K562 (cell line): ENCODE results near the gene SPAG16. TPM values are rescaled to one million over a fixed set of nuclear protein-coding genes. Genes with fewer than 3 reads are reported as not detected.

ENCODE experiments used
- ATAC-seq: fragments of 200-7000 bp; cut with Tn5 transposase; 3 replicates; pipeline ENCODE4 v1.9.1; 2020; ENCODE audit warnings: moderate library complexity
- BruUV-seq: library from RNA; stranded (reverse); fragments of 400-500 nt; replicated peaks from 2 replicates; lab custom pipeline; 2021; lab: Mats Ljungman, UMichigan
- CTCF ChIA-PET: fragments of 300-600 bp; formaldehyde crosslinking; extraction: SDS; loops from one replicate; lab custom pipeline; 2021; ENCODE audit warnings: low intra/inter-chr PET ratio; lab: Yijun Ruan, JAX
- POLR2A ChIA-PET: fragments of 300-600, 350-650 bp; sonication (Branson Sonifier 250); formaldehyde crosslinking; extraction: SDS; loops from one replicate; lab custom pipeline; 2021; ENCODE audit warnings: antibody characterized with exemption, inconsistent platforms; lab: Yijun Ruan, JAX
- DNase-seq, 4 experiments: peaks; one replicate each; pipeline versions ENCODE4 v3.0.0 to v3.0.0-alpha.2; 2011 to 2018; ENCODE audit warnings: low spot score in 3 of 4, mixed read lengths in 3 of 4; ENCODE audit errors: extremely low read depth in 1 of 4
- FAIRE-seq: peaks from 2 replicates; lab custom pipeline; 2011; peaks lifted over from hg19 to GRCh38; lab: Jason Lieb, UNC
- H2AFZ ChIP-seq: 2 replicates; pipeline ENCODE4 v1.6.0; 2011; ENCODE audit warnings: low read depth, low read length, control low read depth, inconsistent platforms
- H3K27ac ChIP-seq: fragments of 200-600 bp; 3 replicates; pipeline ENCODE4 v1.8.0; 2011; ENCODE audit warnings: low read depth, mild to moderate bottlenecking, control low read depth, inconsistent platforms, low read length, moderate library complexity, mixed read lengths; ENCODE audit errors: extremely low read depth
- H3K27me3 ChIP-seq, 2 experiments: fragments of 300-600 bp in 1 of 2; 2 replicates in 1 of 2; 3 replicates in 1 of 2; pipeline versions ENCODE4 v1.6.0 to v1.8.0; 2011; ENCODE audit warnings: inconsistent platforms in 2 of 2, low read length in 2 of 2, mild to moderate bottlenecking in 1 of 2, mixed read lengths in 1 of 2, moderate library complexity in 1 of 2; ENCODE audit not compliant: control insufficient read depth in 2 of 2, insufficient read depth in 2 of 2
- H3K36me3 ChIP-seq: fragments of 300-600 bp; 3 replicates; pipeline ENCODE4 v1.8.0; 2011; ENCODE audit warnings: mild to moderate bottlenecking, low read length, inconsistent platforms; ENCODE audit not compliant: control insufficient read depth, insufficient read depth
- H3K4me1 ChIP-seq, 2 experiments: fragments of 200-600 bp in 1 of 2; replicated peaks in 1 of 2; 2 replicates in 1 of 2; 3 replicates in 1 of 2; pipeline versions ENCODE4 v1.5.1 to v1.8.0; 2011; ENCODE audit warnings: inconsistent platforms in 2 of 2, low read length in 2 of 2, mild to moderate bottlenecking in 1 of 2, mixed read lengths in 1 of 2, moderate library complexity in 1 of 2; ENCODE audit not compliant: control insufficient read depth in 2 of 2, insufficient read depth in 2 of 2
- H3K4me2 ChIP-seq: 2 replicates; pipeline ENCODE4 v1.6.1; 2011; ENCODE audit warnings: low read length, control low read depth, inconsistent platforms, mixed read lengths; ENCODE audit not compliant: insufficient read depth
- H3K4me3 ChIP-seq: fragments of 200-600 bp; sonication (generic), shearing (Covaris generic); 2 replicates; pipeline ENCODE4 v1.5.1; 2016; ENCODE audit warnings: control low read depth, inconsistent platforms
- H3K79me2 ChIP-seq: fragments of 200-600 bp; 3 replicates; pipeline ENCODE4 v1.8.0; 2011; ENCODE audit warnings: low read length, inconsistent platforms; ENCODE audit not compliant: control insufficient read depth, insufficient read depth
- H3K9ac ChIP-seq, 2 experiments: 2 replicates each; pipeline versions ENCODE4 v1.6.0 to v1.6.1; 2011; ENCODE audit warnings: low read depth in 2 of 2, low read length in 2 of 2, control low read depth in 1 of 2, inconsistent platforms in 1 of 2, mild to moderate bottlenecking in 1 of 2, mixed read lengths in 1 of 2; ENCODE audit not compliant: insufficient read depth in 1 of 2
- H3K9me1 ChIP-seq: one replicate; pipeline ENCODE4 v1.6.0; 2011; ENCODE audit warnings: inconsistent platforms, mild to moderate bottlenecking, low read length, moderate library complexity; ENCODE audit not compliant: control insufficient read depth, insufficient read depth
- H3K9me3 ChIP-seq: replicated peaks from 2 replicates; pipeline ENCODE4 v1.5.1; 2011; ENCODE audit warnings: low read depth, low read length, inconsistent platforms; ENCODE audit not compliant: control insufficient read depth, insufficient read depth
- H4K20me1 ChIP-seq: replicated peaks from 2 replicates; pipeline ENCODE4 v1.6.1; 2011; ENCODE audit warnings: low read length, inconsistent platforms, mixed read lengths; ENCODE audit not compliant: control insufficient read depth, insufficient read depth
- ADNP ChIP-seq: fragments of 200-800 bp; sonication (Bioruptor generic); IDR thresholded peaks from 2 replicates; pipeline ENCODE4 v1.6.1; 2016; ENCODE audit warnings: missing genetic modification characterization, missing compliant biosample characterization
- ATF1 ChIP-seq, 2 experiments: fragments of 450-650 bp in 1 of 2; IDR thresholded peaks; 2 replicates each; pipeline ENCODE4 v1.6.1; 2016; ENCODE audit warnings: missing compliant biosample characterization in 1 of 2, missing genetic modification characterization in 1 of 2
- BCL6 ChIP-seq: fragments of 250-450 bp; sonication (Bioruptor Pico); IDR thresholded peaks from 2 replicates; pipeline ENCODE4 v1.4.0; 2020
- DLX4 ChIP-seq: fragments of 250-450 bp; sonication (Bioruptor Pico); IDR thresholded peaks from 2 replicates; pipeline ENCODE4 v1.6.1; 2021; ENCODE audit warnings: mild to moderate bottlenecking
- GTF2E2 ChIP-seq: fragments of 200-800 bp; sonication (Bioruptor generic); IDR thresholded peaks from 2 replicates; pipeline ENCODE4 v1.6.1; 2016; ENCODE audit warnings: missing genetic modification characterization, missing compliant biosample characterization
- KLF1 ChIP-seq: fragments of 450-650 bp; IDR thresholded peaks from 2 replicates; pipeline ENCODE4 v1.6.1; 2016; ENCODE audit warnings: missing genetic modification characterization, missing compliant biosample characterization
- MCM2 ChIP-seq: fragments of 450-650 bp; IDR thresholded peaks from 2 replicates; pipeline ENCODE4 v1.6.1; 2017; ENCODE audit warnings: low read depth, mild to moderate bottlenecking
- MECOM ChIP-seq: fragments of 250-450 bp; sonication (Bioruptor Pico); IDR thresholded peaks from 2 replicates; pipeline ENCODE4 v1.8.0; 2022; ENCODE audit warnings: inconsistent platforms
- MYBL2 ChIP-seq, 2 experiments: fragments of 450-650 bp in 1 of 2; sonication (generic) in 1 of 2; formaldehyde crosslinking in 1 of 2; IDR thresholded peaks; 2 replicates each; pipeline versions ENCODE4 v1.6.1 to v1.8.1; 2017 to 2022; ENCODE audit warnings: borderline replicate concordance in 1 of 2, inconsistent platforms in 1 of 2, low read depth in 1 of 2, mild to moderate bottlenecking in 1 of 2, missing genetic modification reagents in 1 of 2, moderate library complexity in 1 of 2
- NFYB ChIP-seq: IDR thresholded peaks from 2 replicates; pipeline ENCODE4 v1.6.1; 2011; ENCODE audit warnings: mild to moderate bottlenecking, moderate library complexity; ENCODE audit not compliant: insufficient read length; ENCODE audit errors: extremely low read depth
- PATZ1 ChIP-seq: fragments of 250-450 bp; sonication (Bioruptor Pico); IDR thresholded peaks from 2 replicates; pipeline ENCODE4 v1.5.0; 2020; ENCODE audit warnings: mild to moderate bottlenecking, borderline replicate concordance
- POLR2G ChIP-seq: fragments of 200-400 bp; formaldehyde crosslinking; IDR thresholded peaks from 2 replicates; pipeline ENCODE4 v1.6.1; 2017; ENCODE audit warnings: low read depth, mild to moderate bottlenecking, antibody characterized with exemption, low read length, moderate library complexity
- RBM17 ChIP-seq: fragments of 200-400 bp; formaldehyde crosslinking; IDR thresholded peaks from 2 replicates; pipeline ENCODE4 v1.6.1; 2017; ENCODE audit warnings: low read depth, mild to moderate bottlenecking, low read length, borderline replicate concordance
- SAFB ChIP-seq: fragments of 200-400 bp; formaldehyde crosslinking; IDR thresholded peaks from 2 replicates; pipeline ENCODE4 v1.6.1; 2017; ENCODE audit warnings: low read depth, low read length, borderline replicate concordance
- THAP7 ChIP-seq: fragments of 250-450 bp; sonication (Bioruptor Pico); IDR thresholded peaks from 2 replicates; pipeline ENCODE4 v1.5.0; 2021
- ZFP30 ChIP-seq: fragments of 250-450 bp; sonication (Bioruptor Pico); IDR thresholded peaks from 2 replicates; pipeline ENCODE4 v1.8.0; 2022; ENCODE audit warnings: moderate library complexity, mild to moderate bottlenecking, inconsistent platforms, borderline replicate concordance
- ZNF282 ChIP-seq: sonication (generic); formaldehyde crosslinking; IDR thresholded peaks from 2 replicates; pipeline ENCODE4 v1.8.1; 2023; ENCODE audit warnings: missing genetic modification reagents
- ZNF398 ChIP-seq: fragments of 250-450 bp; sonication (Bioruptor Pico); IDR thresholded peaks from 2 replicates; pipeline ENCODE4 v1.8.0; 2021; ENCODE audit warnings: moderate library complexity, mild to moderate bottlenecking, inconsistent platforms
- ZNF431 ChIP-seq: sonication (generic); formaldehyde crosslinking; IDR thresholded peaks from 2 replicates; pipeline ENCODE4 v1.8.0; 2022; ENCODE audit warnings: mild to moderate bottlenecking, missing genetic modification reagents
- WGBS: fragments of 100-300 bp; shearing (Covaris generic); methylation state at CpG from one replicate; pipeline ENCODE4 v1.1.6; 2016; ENCODE audit warnings: low coverage, mixed read lengths; ENCODE audit not compliant: insufficient coverage; ENCODE audit errors: missing lambda C conversion rate; 5-methylcytosine and 5-hydroxymethylcytosine counted together
- in situ Hi-C: fragments of 300-500 bp; cut with MboI; formaldehyde crosslinking; loops from 4 replicates; pipeline ENCODE4 v1.15.0; 2018; ENCODE audit warnings: inconsistent platforms, mixed read lengths
- intact Hi-C: fragments of 100-400 bp; cut with micrococcal nuclease; formaldehyde crosslinking; loops from 2 replicates; pipeline ENCODE4 v1.14.2; 2022
- polyA plus RNA-seq, 8 experiments: library from polyadenylated mRNA; depleted of rRNA in 4 of 8; stranded (reverse) in 5 of 8; unstranded in 3 of 8; fragments of >200 nt; fragmentation: Nextera tagmentation in 2 of 8; fragmentation: Illumina TruSeq in 1 of 8; extraction: Ambion mirVana in 2 of 8; extraction: Trizol in 1 of 8; gene quantifications; 2 replicates each; pipeline versions ENCODE4 v1.2.1 to v1.2.3, GENCODE V29; 2011 to 2014; ENCODE audit warnings: inconsistent platforms in 1 of 8, missing spikeins in 1 of 8
- total RNA-seq, 7 experiments: library from RNA; depleted of rRNA in 6 of 7; stranded (reverse); fragments of >200 nt in 6 of 7; fragmentation: Illumina TruSeq in 2 of 7; extraction: Trizol in 2 of 7; gene quantifications; 2 replicates each; pipeline versions ENCODE4 v1.2.1 to v1.2.3, GENCODE V29; 2011 to 2021; ENCODE audit warnings: low replicate concordance in 1 of 7

SPAG16 gene
- total and polyA plus RNA-seq, 9 of the 15 experiments (the other 6 are each of a cell fraction or from before 2014, with no cell fraction given): 0.98 to 5.9 (median 3.5) TPM

GRCh38 chr2:214130114-214130513 is 845.9 kb downstream of the SPAG16 start:
- Histone ChIP-seq H3K4me2 (no peak overlapping the region), H3K4me3 (no peak overlapping the region), H3K9me3 (no peaks in the 10 kb centered on the region), H3K9me1 (no peaks in the 10 kb centered on the region), H3K9ac (no peak overlapping the region), H3K36me3 (no peaks in the 10 kb centered on the region), H2AFZ (no peak overlapping the region), H3K4me1 (no peaks in the 10 kb centered on the region), H4K20me1 (no peaks in the 10 kb centered on the region), H3K27me3 (no peaks in the 10 kb centered on the region), H3K79me2 (no peaks in the 10 kb centered on the region), H3K27ac (no peak overlapping the region)
- no peak for FAIRE-seq
- BruUV-seq: no TSS peak
- intact Hi-C loops: no loop called here
- ChIA-PET CTCF (no interaction called here), POLR2A (no interaction called here)
- DNase-seq: no peak
- in situ Hi-C loops: no loop called here
- TF ChIP-seq POLR2G (no peak), RBM17 (no peak), THAP7 (CRISPR knock-in tag) (no peak), ZFP30 (CRISPR knock-in tag) (no peak), ZNF398 (CRISPR knock-in tag) (no peak), GTF2E2 (no peak), ADNP (tag) (no peak), KLF1 (tag) (no peak), BCL6 (CRISPR knock-in tag) (no peak), DLX4 (CRISPR knock-in tag) (no peak), ZNF282 (CRISPR knock-in tag) (no peak), MECOM (CRISPR knock-in tag) (no peak), SAFB (no peak), ZNF431 (CRISPR knock-in tag) (no peak), MCM2 (no peak), ATF1 (CRISPR knock-in tag; IDR thresholded peaks at IDR 0.05) (no peak), ATF1 (tag; IDR thresholded peaks at IDR 0.05) (no peak), PATZ1 (no peak), MYBL2 (IDR thresholded peaks at IDR 0.05; ENCODE audit: low read depth) (no peak), MYBL2 (CRISPR knock-in tag; IDR thresholded peaks at IDR 0.05; ENCODE audit: borderline replicate concordance) (no peak), NFYB (no peak)
- WGBS: 0% methylated on average over 2 of the region's 2 CpGs
- no peak for ATAC-seq
